CD14-positive monocyte (primary cell): ENCODE measurements around the gene SNRPD3. TPM values are rescaled to one million over a fixed set of nuclear protein-coding genes. Genes with fewer than 3 reads are reported as not detected.

Source experiments
- DNase-seq, 3 donors: peaks; one replicate each; pipeline ENCODE4 v3.0.0-alpha.2; 2011 to 2022
- H2AFZ ChIP-seq: 2 replicates; pipeline ENCODE4 v1.6.0; 2012; ENCODE audit warnings: mild to moderate bottlenecking, low read depth, low read length, inconsistent platforms; ENCODE audit not compliant: insufficient read depth, poor library complexity, severe bottlenecking
- H3K27ac ChIP-seq, 2 donors: 1 replicate in 1 of 2; 2 replicates in 1 of 2; pipeline ENCODE4 v1.5.1; 2012 to 2013; ENCODE audit warnings: low read length in 2 of 2, control low read depth in 1 of 2, inconsistent platforms in 1 of 2, low read depth in 1 of 2, mild to moderate bottlenecking in 1 of 2
- H3K27me3 ChIP-seq, 2 donors: one replicate each; pipeline versions ENCODE4 v1.6.0 to v1.6.1; 2011 to 2013; ENCODE audit warnings: low read length in 2 of 2; ENCODE audit not compliant: control insufficient read depth in 2 of 2, insufficient read depth in 2 of 2
- H3K36me3 ChIP-seq, 2 donors: replicated peaks in 1 of 2; 1 replicate in 1 of 2; 2 replicates in 1 of 2; pipeline versions ENCODE4 v1.5.1 to v1.6.1; 2012 to 2013; ENCODE audit warnings: low read length in 2 of 2, control low read depth in 1 of 2, inconsistent platforms in 1 of 2, mild to moderate bottlenecking in 1 of 2; ENCODE audit not compliant: insufficient read depth in 2 of 2, control insufficient read depth in 1 of 2
- H3K4me1 ChIP-seq, 2 donors: 1 replicate in 1 of 2; 2 replicates in 1 of 2; pipeline versions ENCODE4 v1.5.1 to v1.6.1; 2012 to 2013; ENCODE audit warnings: low read length in 2 of 2, control low read depth in 1 of 2, inconsistent platforms in 1 of 2, mild to moderate bottlenecking in 1 of 2, moderate library complexity in 1 of 2; ENCODE audit not compliant: insufficient read depth in 2 of 2, control insufficient read depth in 1 of 2
- H3K4me2 ChIP-seq: replicated peaks from 2 replicates; pipeline ENCODE3; 2012; ENCODE audit warnings: low read length, moderate library complexity, mild to moderate bottlenecking; ENCODE audit not compliant: poor library complexity, severe bottlenecking; ENCODE audit errors: extremely low read depth
- H3K4me3 ChIP-seq, 3 experiments: fragments of 200-600 bp in 1 of 3; sonication (generic) in 1 of 3; replicated peaks in 1 of 3; 1 replicate in 2 of 3; 2 replicates in 1 of 3; pipeline ENCODE4 v1.5.1; 2011 to 2013; ENCODE audit warnings: low read length in 3 of 3, mild to moderate bottlenecking in 3 of 3, control low read depth in 2 of 3, low read depth in 2 of 3, inconsistent platforms in 1 of 3, moderate library complexity in 1 of 3
- H3K79me2 ChIP-seq: 2 replicates; pipeline ENCODE4 v1.6.0; 2012; ENCODE audit warnings: mild to moderate bottlenecking, control low read depth, inconsistent platforms, low read length, moderate library complexity; ENCODE audit not compliant: insufficient read depth
- H3K9ac ChIP-seq: 2 replicates; pipeline ENCODE4 v1.6.0; 2017; ENCODE audit warnings: low read length, mild to moderate bottlenecking; ENCODE audit not compliant: insufficient read depth, poor library complexity, severe bottlenecking
- H3K9me3 ChIP-seq, 2 donors: replicated peaks in 1 of 2; 1 replicate in 1 of 2; 2 replicates in 1 of 2; pipeline versions ENCODE4 v1.5.1 to v1.6.1; 2012 to 2013; ENCODE audit warnings: low read length in 2 of 2, control low read depth in 1 of 2; ENCODE audit not compliant: control insufficient read depth in 1 of 2, insufficient read depth in 1 of 2
- H4K20me1 ChIP-seq: 2 replicates; pipeline ENCODE4 v1.6.0; 2012; ENCODE audit warnings: mild to moderate bottlenecking, low read length, control low read depth, moderate library complexity; ENCODE audit not compliant: insufficient read depth
- H3K27ac Mint-ChIP-seq, 7 donors: one replicate each; pipeline ENCODE4 v1.8.0; 2020; ENCODE audit warnings: mild to moderate bottlenecking in 7 of 7, mixed read lengths in 7 of 7, moderate library complexity in 6 of 7, inconsistent platforms in 2 of 7
- H3K27me3 Mint-ChIP-seq, 3 donors: one replicate each; pipeline ENCODE4 v1.8.0; 2021 to 2022; ENCODE audit warnings: low read depth in 3 of 3, mild to moderate bottlenecking in 3 of 3, mixed read lengths in 3 of 3, moderate library complexity in 3 of 3, inconsistent platforms in 1 of 3
- H3K36me3 Mint-ChIP-seq, 2 donors: one replicate each; pipeline ENCODE4 v1.8.0; 2020; ENCODE audit warnings: mixed read lengths in 2 of 2, inconsistent platforms in 1 of 2, mild to moderate bottlenecking in 1 of 2
- H3K4me1 Mint-ChIP-seq: one replicate; pipeline ENCODE4 v1.8.0; 2020; ENCODE audit warnings: mild to moderate bottlenecking, mixed read lengths
- H3K4me3 Mint-ChIP-seq, 2 donors: one replicate each; pipeline ENCODE4 v1.8.0; 2020; ENCODE audit warnings: mild to moderate bottlenecking in 2 of 2, mixed read lengths in 2 of 2, moderate library complexity in 1 of 2
- H3K9me3 Mint-ChIP-seq, 7 donors: one replicate each; pipeline ENCODE4 v1.8.0; 2020 to 2022; ENCODE audit warnings: mixed read lengths in 7 of 7, mild to moderate bottlenecking in 6 of 7, moderate library complexity in 6 of 7, inconsistent platforms in 2 of 7
- WGBS: methylation state at CpG from one replicate; pipeline ENCODE4 v1.1.5; 2013; ENCODE audit warnings: missing lambda C conversion rate; ENCODE audit not compliant: insufficient coverage; 5-methylcytosine and 5-hydroxymethylcytosine counted together
- intact Hi-C, 2 donors: fragments of 100-400 bp; cut with micrococcal nuclease; formaldehyde crosslinking; loops; one replicate each; pipeline versions ENCODE4 v1.15.0 to v1.15.1; 2023
- polyA plus RNA-seq, 3 donors: library from polyadenylated mRNA; depleted of rRNA in 1 of 3; unstranded in 2 of 3; stranded (reverse) in 1 of 3; fragments of 300-500 nt in 2 of 3; fragments of >200 nt in 1 of 3; fragmentation: Illumina TruSeq in 2 of 3; gene quantifications; 1 replicate in 2 of 3; 2 replicates in 1 of 3; pipeline ENCODE4 v1.2.3, GENCODE V29; 2012 to 2021
- TF ChIP-seq, protein P1 (sequence below): fragments of 200-600 bp; IDR thresholded peaks from one replicate; pipeline ENCODE4 v1.8.0; 2022; ENCODE audit warnings: antibody characterized with exemption, mild to moderate bottlenecking

SNRPD3 gene
- polyA plus RNA-seq, 3 donors, result 71.8 to 115 (median 80.9) TPM

DNA sequence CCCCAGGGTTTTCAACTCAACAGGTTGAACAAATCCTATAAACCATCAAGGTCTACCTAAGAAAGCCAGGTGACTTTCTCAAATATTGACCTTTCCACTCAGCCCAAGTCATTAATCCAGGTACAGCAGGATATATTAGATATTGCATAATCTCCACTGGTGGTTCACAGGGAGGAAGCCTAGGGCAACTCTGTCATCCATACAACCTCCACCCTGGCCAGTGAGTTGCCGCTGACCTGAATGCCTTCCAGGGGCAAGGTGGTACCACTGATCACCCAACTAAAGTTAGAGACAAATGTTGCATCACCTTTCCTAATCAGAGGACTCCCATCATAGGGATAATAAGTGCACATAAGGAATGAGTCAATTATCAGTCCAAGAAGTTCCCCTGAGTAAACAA lies 23.7 kb upstream of the SNRPD3 start:
- Histone ChIP-seq H3K27me3 (no peaks in the 10 kb centered on the region), H3K36me3 (no peaks in the 10 kb centered on the region), H3K4me2 (no peak overlapping the region), H3K27ac (no peak overlapping the region), H3K79me2 (no peaks in the 10 kb centered on the region), H3K9ac (no peak overlapping the region), H3K4me3 (no peak overlapping the region), H3K9me3 (no peaks in the 10 kb centered on the region), H2AFZ (no peak overlapping the region), H3K4me1 (peaks cover 0 to 5% of the 10 kb centered on the region in 2 donors), H4K20me1 (no peaks in the 10 kb centered on the region)
- H3K27ac Mint-ChIP-seq, result no peak overlapping the region
- intact Hi-C loops, result no loop called here
- H3K36me3 Mint-ChIP-seq, result peaks cover 0 to under 1% of the 10 kb centered on the region in 2 donors
- TF ChIP-seq, protein P1, sequence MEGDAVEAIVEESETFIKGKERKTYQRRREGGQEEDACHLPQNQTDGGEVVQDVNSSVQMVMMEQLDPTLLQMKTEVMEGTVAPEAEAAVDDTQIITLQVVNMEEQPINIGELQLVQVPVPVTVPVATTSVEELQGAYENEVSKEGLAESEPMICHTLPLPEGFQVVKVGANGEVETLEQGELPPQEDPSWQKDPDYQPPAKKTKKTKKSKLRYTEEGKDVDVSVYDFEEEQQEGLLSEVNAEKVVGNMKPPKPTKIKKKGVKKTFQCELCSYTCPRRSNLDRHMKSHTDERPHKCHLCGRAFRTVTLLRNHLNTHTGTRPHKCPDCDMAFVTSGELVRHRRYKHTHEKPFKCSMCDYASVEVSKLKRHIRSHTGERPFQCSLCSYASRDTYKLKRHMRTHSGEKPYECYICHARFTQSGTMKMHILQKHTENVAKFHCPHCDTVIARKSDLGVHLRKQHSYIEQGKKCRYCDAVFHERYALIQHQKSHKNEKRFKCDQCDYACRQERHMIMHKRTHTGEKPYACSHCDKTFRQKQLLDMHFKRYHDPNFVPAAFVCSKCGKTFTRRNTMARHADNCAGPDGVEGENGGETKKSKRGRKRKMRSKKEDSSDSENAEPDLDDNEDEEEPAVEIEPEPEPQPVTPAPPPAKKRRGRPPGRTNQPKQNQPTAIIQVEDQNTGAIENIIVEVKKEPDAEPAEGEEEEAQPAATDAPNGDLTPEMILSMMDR, result no peak
- no CpG with 5 or more reads among the region's 1 CpG for WGBS
- peaks cover 11% of the 10 kb centered on the region for H3K4me1 Mint-ChIP-seq
- peaks cover 0 to 2% (median 2%) of the 10 kb centered on the region in 3 donors for H3K27me3 Mint-ChIP-seq
- no peak for DNase-seq
- H3K9me3 Mint-ChIP-seq, result peaks cover 0 to 2% (median 0%) of the 10 kb centered on the region in 7 donors
- H3K4me3 Mint-ChIP-seq, result no peak overlapping the region

DNA sequence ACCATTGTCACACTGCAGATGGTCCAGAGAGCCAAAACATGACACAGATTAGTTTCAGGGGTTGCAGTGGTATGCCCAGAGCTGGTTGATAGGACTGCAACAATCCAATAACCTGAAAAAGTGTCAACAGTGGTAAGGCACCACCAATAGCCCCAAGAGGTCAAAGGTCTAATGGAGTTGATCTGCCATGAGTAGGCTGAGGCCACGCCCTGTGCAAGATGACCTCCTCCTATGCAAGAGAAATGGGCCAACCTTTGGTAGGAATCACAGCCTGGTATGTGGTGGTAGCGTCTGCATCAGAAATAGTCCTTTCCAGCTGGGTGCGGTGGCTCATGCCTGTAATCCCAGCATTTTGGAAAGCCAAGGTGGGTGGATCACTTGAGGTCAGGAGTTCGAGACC lies 20.5 kb upstream of the SNRPD3 start:
- TF ChIP-seq, protein P1, result no peak
- H3K4me2 ChIP-seq, result no peak overlapping the region
- no peaks in the 10 kb centered on the region for H3K9me3 ChIP-seq
- H2AFZ ChIP-seq, result no peak overlapping the region
- H4K20me1 ChIP-seq, result peaks cover 5% of the 10 kb centered on the region
- H3K27ac ChIP-seq, result no peak overlapping the region
- no peak overlapping the region for H3K27ac Mint-ChIP-seq
- peaks cover 6 to 17% of the 10 kb centered on the region in 2 donors for H3K36me3 ChIP-seq
- H3K4me1 Mint-ChIP-seq, result peaks cover 2% of the 10 kb centered on the region
- peaks cover 0 to 2% (median 0%) of the 10 kb centered on the region in 7 donors for H3K9me3 Mint-ChIP-seq
- H3K27me3 ChIP-seq, result no peaks in the 10 kb centered on the region
- no peak overlapping the region for H3K4me3 Mint-ChIP-seq
- intact Hi-C loops, result loop anchor here in 1 of 2 donors (5.0 kb wide), 1 partner anchor 38 kb away; the partner anchor contains the start of gene UPB1
- no peak overlapping the region for H3K9ac ChIP-seq
- no peak overlapping the region for H3K4me3 ChIP-seq
- 100% methylated on average over 3 of the region's 4 CpGs for WGBS
- H3K4me1 ChIP-seq, result no peaks in the 10 kb centered on the region
- peaks cover 0 to 2% (median 2%) of the 10 kb centered on the region in 3 donors for H3K27me3 Mint-ChIP-seq
- H3K79me2 ChIP-seq, result no peaks in the 10 kb centered on the region
- no peak for DNase-seq
- H3K36me3 Mint-ChIP-seq, result peaks cover 18 to 30% of the 10 kb centered on the region in 2 donors
